Measurements from ENCODE around the gene UST. TPM values are rescaled to one million over a fixed set of nuclear protein-coding genes. Genes with fewer than 3 reads are reported as not detected.

The UST gene
- total and polyA plus RNA-seq, 2 donors (not counting 1 experiment from before 2014, with no cell fraction given) = 7.3 to 16.9 TPM

DNA sequence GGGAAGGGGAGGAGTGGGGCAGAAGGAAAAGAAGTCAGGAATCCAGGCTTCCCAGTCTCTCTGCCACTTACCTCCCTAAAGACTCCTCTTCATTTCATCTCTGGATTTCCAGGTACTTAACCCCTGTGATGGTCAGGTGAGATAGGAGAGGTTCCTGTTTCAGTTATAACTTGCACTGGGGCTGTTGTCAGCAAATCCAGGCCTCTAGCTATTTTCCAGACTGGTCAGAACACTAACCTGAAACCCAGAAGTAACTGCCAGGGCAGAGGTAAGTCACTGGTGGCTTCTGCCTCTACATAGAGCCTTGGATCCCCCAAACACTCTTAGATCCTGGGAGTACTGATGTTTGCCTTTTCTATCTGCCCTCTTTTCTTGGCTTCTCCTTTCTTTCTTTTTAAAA, 337.2 kb downstream of the UST start:
- Histone ChIP-seq H3K36me3 (replicated peaks in 1 of 2; ENCODE audit: control extremely low read depth in 1 of 2, control insufficient read depth in 1 of 2, extremely low read depth in 1 of 2, insufficient read depth in 2 of 2, low read length in 1 of 2) (no peaks in the 10 kb centered on the region), H3K27me3 (replicated peaks in 1 of 4; ENCODE audit: control extremely low read depth in 1 of 4, control insufficient read depth in 3 of 4, insufficient read depth in 4 of 4, low read length in 3 of 4) (peaks cover 0 to 2% (median 0%) of the 10 kb centered on the region in 4 experiments), H3K4me2 (replicated peaks; ENCODE audit: low read depth, low read length, poor library complexity, severe bottlenecking) (no peak overlapping the region), H3K9me3 (ENCODE audit: control extremely low read depth in 1 of 3, control insufficient read depth in 2 of 3, insufficient read depth in 1 of 3, low read length in 2 of 3) (no peaks in the 10 kb centered on the region), H3K9ac (ENCODE audit: low read length) (no peak overlapping the region), H3K79me2 (ENCODE audit: control insufficient read depth, insufficient read depth, low read length) (no peaks in the 10 kb centered on the region), H3K4me3 (ENCODE audit: control extremely low read depth in 1 of 5, extremely low read depth in 1 of 5, insufficient read depth in 1 of 5, low read depth in 2 of 5, low read length in 4 of 5) (no peak overlapping the region), H3K4me1 (ENCODE audit: control insufficient read depth in 2 of 2, insufficient read depth in 2 of 2, low read length in 2 of 2) (peaks cover 0 to 3% of the 10 kb centered on the region in 2 donors), H3K27ac (ENCODE audit: low read length in 2 of 2) (no peak overlapping the region), H2AFZ (ENCODE audit: insufficient read depth, low read depth, low read length, poor library complexity, severe bottlenecking) (no peak overlapping the region), H4K20me1 (ENCODE audit: control insufficient read depth, insufficient read depth, low read length, poor library complexity, severe bottlenecking) (no peaks in the 10 kb centered on the region)
- ChIA-PET POLR2A (no interaction called here), CTCF (interaction anchor here (1.2 to 5.2 kb wide), 5 partner anchors 18 to 434 kb away, joined by 3 to 110 read pairs (median 5); no protein-coding TSS in a partner anchor)
- H3K4me1 Mint-ChIP-seq = peaks cover 7% of the 10 kb centered on the region
- H3K4me3 Mint-ChIP-seq = no peak overlapping the region
- no peaks in the 10 kb centered on the region for H3K9me3 Mint-ChIP-seq (ENCODE audit: insufficient read depth)
- no peaks in the 10 kb centered on the region for H3K27me3 Mint-ChIP-seq
- no peak overlapping the region for H3K27ac Mint-ChIP-seq
- intact Hi-C loops (cut with micrococcal nuclease) = loop anchor here (5.0 kb wide), 2 partner anchors 37 to 333 kb away; no protein-coding TSS in a partner anchor
- DNase-seq (no peak), ATAC-seq (ENCODE audit: low read depth) (no peak)
- no peak for TF ChIP-seq EZH2 (IDR thresholded peaks at IDR 0.05; ENCODE audit: borderline replicate concordance, insufficient read depth, low read depth, low read length, poor library complexity, severe bottlenecking)
- TF ChIP-seq, protein P1, sequence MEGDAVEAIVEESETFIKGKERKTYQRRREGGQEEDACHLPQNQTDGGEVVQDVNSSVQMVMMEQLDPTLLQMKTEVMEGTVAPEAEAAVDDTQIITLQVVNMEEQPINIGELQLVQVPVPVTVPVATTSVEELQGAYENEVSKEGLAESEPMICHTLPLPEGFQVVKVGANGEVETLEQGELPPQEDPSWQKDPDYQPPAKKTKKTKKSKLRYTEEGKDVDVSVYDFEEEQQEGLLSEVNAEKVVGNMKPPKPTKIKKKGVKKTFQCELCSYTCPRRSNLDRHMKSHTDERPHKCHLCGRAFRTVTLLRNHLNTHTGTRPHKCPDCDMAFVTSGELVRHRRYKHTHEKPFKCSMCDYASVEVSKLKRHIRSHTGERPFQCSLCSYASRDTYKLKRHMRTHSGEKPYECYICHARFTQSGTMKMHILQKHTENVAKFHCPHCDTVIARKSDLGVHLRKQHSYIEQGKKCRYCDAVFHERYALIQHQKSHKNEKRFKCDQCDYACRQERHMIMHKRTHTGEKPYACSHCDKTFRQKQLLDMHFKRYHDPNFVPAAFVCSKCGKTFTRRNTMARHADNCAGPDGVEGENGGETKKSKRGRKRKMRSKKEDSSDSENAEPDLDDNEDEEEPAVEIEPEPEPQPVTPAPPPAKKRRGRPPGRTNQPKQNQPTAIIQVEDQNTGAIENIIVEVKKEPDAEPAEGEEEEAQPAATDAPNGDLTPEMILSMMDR (IDR thresholded peaks at IDR 0.05) = no peak

DNA sequence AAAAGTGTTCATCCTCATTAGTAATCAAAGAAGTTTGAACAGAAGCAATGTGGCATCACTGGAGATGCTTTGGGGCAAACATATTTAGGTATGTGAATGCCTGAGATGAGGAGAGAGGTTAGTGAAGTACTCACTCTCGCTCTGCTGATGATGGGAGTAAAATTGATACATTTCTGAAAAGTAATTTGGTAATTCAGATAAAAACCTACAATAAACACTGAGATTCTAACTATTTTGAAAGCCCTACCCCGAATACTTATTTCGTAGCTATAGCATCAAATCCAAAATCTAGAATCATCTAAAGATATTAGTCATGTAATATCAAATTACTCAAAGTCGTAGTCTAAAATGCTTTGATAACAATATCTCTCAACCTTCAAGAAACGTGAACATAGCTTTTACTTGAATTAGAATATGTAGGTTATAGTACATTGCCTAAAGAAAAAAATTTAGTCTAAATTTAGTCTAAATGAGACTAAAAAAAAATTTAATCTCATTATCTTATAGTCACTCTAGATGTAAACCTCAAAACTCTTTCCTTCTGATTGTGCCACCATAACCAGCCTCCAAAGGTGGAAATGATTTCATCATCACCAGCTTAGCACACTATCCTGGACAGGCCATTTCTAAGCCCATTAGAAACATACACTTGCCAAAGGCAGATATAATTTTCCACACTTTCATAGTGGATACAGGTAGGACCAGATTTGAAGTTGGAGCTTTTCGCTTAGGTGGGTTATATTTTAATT, 338.2 kb downstream of the UST start:
- Mint-ChIP-seq H3K4me1 (peaks cover 6% of the 10 kb centered on the region), H3K4me3 (no peak overlapping the region)
- POLR2A ChIA-PET = no interaction called here

More for the DNA sequence above, 338.2 kb downstream of the UST start:
- H3K79me2 ChIP-seq (ENCODE audit: control insufficient read depth, insufficient read depth, low read length) = no peaks in the 10 kb centered on the region
- DNase-seq (no peak), ATAC-seq (ENCODE audit: low read depth) (no peak)
- TF ChIP-seq EZH2 (IDR thresholded peaks at IDR 0.05; ENCODE audit: borderline replicate concordance, insufficient read depth, low read depth, low read length, poor library complexity, severe bottlenecking) = no peak
- TF ChIP-seq, protein P1 (IDR thresholded peaks at IDR 0.05) = no peak
- intact Hi-C loops (cut with micrococcal nuclease) = loop anchor here (5.0 kb wide), 2 partner anchors 38 to 332 kb away; no protein-coding TSS in a partner anchor
- no peak overlapping the region for H3K9ac ChIP-seq (ENCODE audit: low read length)
- H3K9me3 ChIP-seq (ENCODE audit: control extremely low read depth in 1 of 3, control insufficient read depth in 2 of 3, insufficient read depth in 1 of 3, low read length in 2 of 3) = no peaks in the 10 kb centered on the region
- Mint-ChIP-seq H3K27ac (no peak overlapping the region), H3K27me3 (no peaks in the 10 kb centered on the region), H3K9me3 (ENCODE audit: insufficient read depth) (no peaks in the 10 kb centered on the region)
- H3K27ac ChIP-seq (ENCODE audit: low read length in 2 of 2) = no peak overlapping the region
- WGBS (ENCODE audit: insufficient coverage) = no CpG with 5 or more reads among the region's 6 CpGs
- CTCF ChIA-PET = interaction anchor here (0.6 to 5.2 kb wide), 14 partner anchors 9 to 507 kb away, joined by 3 to 110 read pairs (median 4); no protein-coding TSS in a partner anchor
- H3K4me1 ChIP-seq (ENCODE audit: control insufficient read depth in 2 of 2, insufficient read depth in 2 of 2, low read length in 2 of 2) = peaks cover 0 to 3% of the 10 kb centered on the region in 2 donors
- H4K20me1 ChIP-seq (ENCODE audit: control insufficient read depth, insufficient read depth, low read length, poor library complexity, severe bottlenecking) = no peaks in the 10 kb centered on the region
- no peak overlapping the region for H3K4me3 ChIP-seq (ENCODE audit: control extremely low read depth in 1 of 5, extremely low read depth in 1 of 5, insufficient read depth in 1 of 5, low read depth in 2 of 5, low read length in 4 of 5)
- no peak overlapping the region for H2AFZ ChIP-seq (ENCODE audit: insufficient read depth, low read depth, low read length, poor library complexity, severe bottlenecking)
- H3K4me2 ChIP-seq (replicated peaks; ENCODE audit: low read depth, low read length, poor library complexity, severe bottlenecking) = no peak overlapping the region
- H3K27me3 ChIP-seq (replicated peaks in 1 of 4; ENCODE audit: control extremely low read depth in 1 of 4, control insufficient read depth in 3 of 4, insufficient read depth in 4 of 4, low read length in 3 of 4) = peaks cover 0 to 2% (median 0%) of the 10 kb centered on the region in 4 experiments
- H3K36me3 ChIP-seq (replicated peaks in 1 of 2; ENCODE audit: control extremely low read depth in 1 of 2, control insufficient read depth in 1 of 2, extremely low read depth in 1 of 2, insufficient read depth in 2 of 2, low read length in 1 of 2) = no peaks in the 10 kb centered on the region
